ENCODE results near the gene DEPDC1B.

GRCh38 chr5:60673334-60673733 lies 26.6 kb downstream of the DEPDC1B start:
- no peak for TF ChIP-seq CTCF (IDR thresholded peaks at IDR 0.05)
- no peak for TF ChIP-seq POLR2AphosphoS5 (IDR thresholded peaks at IDR 0.05)
